HepG2 (cell line): ENCODE data around the gene FRMD8. TPM values are rescaled to one million over a fixed set of nuclear protein-coding genes. Genes with fewer than 3 reads are reported as not detected.

ENCODE experiments used
- ASH2L ChIP-seq: fragments of 300-600, 200-600 bp; sonication (generic); IDR thresholded peaks from 2 replicates; pipeline ENCODE4 v1.7.0; 2017; ENCODE audit warnings: low read depth, mild to moderate bottlenecking, moderate library complexity, mixed read lengths, low read length; ENCODE audit not compliant: insufficient read length
- CBX2 ChIP-seq, 2 experiments: fragments of 200-600 bp in 1 of 2; sonication (generic); formaldehyde crosslinking in 1 of 2; IDR thresholded peaks; 2 replicates each; pipeline versions ENCODE4 v1.7.0 to v1.8.1; 2018 to 2022; ENCODE audit warnings: low read depth in 2 of 2, low read length in 1 of 2, mild to moderate bottlenecking in 1 of 2, missing genetic modification reagents in 1 of 2
- CENPX ChIP-seq: sonication (generic); formaldehyde crosslinking; IDR thresholded peaks from 2 replicates; pipeline ENCODE4 v1.9.0; 2021; ENCODE audit warnings: mild to moderate bottlenecking, missing genetic modification reagents, moderate library complexity
- CSRNP1 ChIP-seq: sonication (generic); formaldehyde crosslinking; IDR thresholded peaks from 2 replicates; pipeline ENCODE4 v1.8.1; 2023; ENCODE audit warnings: mild to moderate bottlenecking, missing genetic modification reagents
- FOXO1 ChIP-seq: sonication (generic); formaldehyde crosslinking; IDR thresholded peaks from 2 replicates; pipeline ENCODE4 v1.4.0; 2020; ENCODE audit warnings: missing genetic modification reagents
- KLF11 ChIP-seq: IDR thresholded peaks from 2 replicates; pipeline ENCODE4 v1.6.1; 2016; ENCODE audit warnings: missing compliant biosample characterization
- MEIS2 ChIP-seq: sonication (generic); formaldehyde crosslinking; IDR thresholded peaks from 2 replicates; pipeline ENCODE4 v1.9.0; 2021; ENCODE audit warnings: mild to moderate bottlenecking, missing genetic modification reagents
- MNT ChIP-seq: fragments of 450-650 bp; IDR thresholded peaks from 2 replicates; pipeline ENCODE4 v1.6.1; 2016
- PBX3 ChIP-seq: sonication (generic); formaldehyde crosslinking; IDR thresholded peaks from 2 replicates; pipeline ENCODE4 v1.8.1; 2023; ENCODE audit warnings: missing genetic modification reagents, inconsistent platforms, borderline replicate concordance
- PCBP1 ChIP-seq: fragments of 200-400 bp; formaldehyde crosslinking; IDR thresholded peaks from 2 replicates; pipeline ENCODE4 v1.6.1; 2017; ENCODE audit warnings: mild to moderate bottlenecking, low read depth, low read length, borderline replicate concordance
- SOX13 ChIP-seq, 3 experiments: fragments of 450-650 bp in 1 of 3; sonication (generic) in 1 of 3; formaldehyde crosslinking in 1 of 3; IDR thresholded peaks in 2 of 3; conservative IDR thresholded peaks in 1 of 3; 2 replicates each; pipeline versions ENCODE4 v1.5.0 to v1.6.1; 2016 to 2020; ENCODE audit warnings: antibody characterized with exemption in 1 of 3, mild to moderate bottlenecking in 1 of 3, missing compliant biosample characterization in 1 of 3, missing genetic modification reagents in 1 of 3, moderate library complexity in 1 of 3
- SP2 ChIP-seq: sonication (generic); formaldehyde crosslinking; IDR thresholded peaks from 2 replicates; pipeline ENCODE4 v1.5.1; 2020; ENCODE audit warnings: mild to moderate bottlenecking, missing genetic modification reagents
- SP4 ChIP-seq: sonication (generic); formaldehyde crosslinking; IDR thresholded peaks from 2 replicates; pipeline ENCODE4 v1.8.1; 2023; ENCODE audit warnings: mild to moderate bottlenecking, missing genetic modification reagents
- THRA ChIP-seq: sonication (generic); formaldehyde crosslinking; IDR thresholded peaks from 2 replicates; pipeline ENCODE4 v1.4.0; 2020; ENCODE audit warnings: missing genetic modification reagents, borderline replicate concordance
- ZIK1 ChIP-seq: sonication (generic); formaldehyde crosslinking; IDR thresholded peaks from 2 replicates; pipeline ENCODE4 v1.5.0; 2020; ENCODE audit warnings: mild to moderate bottlenecking, low read depth, missing genetic modification reagents, borderline replicate concordance
- ZNF24 ChIP-seq: fragments of 450-650 bp; IDR thresholded peaks from 2 replicates; pipeline ENCODE4 v1.6.1; 2017; ENCODE audit warnings: antibody characterized with exemption, mild to moderate bottlenecking
- ZNF362 ChIP-seq: sonication (generic); formaldehyde crosslinking; IDR thresholded peaks from 2 replicates; pipeline ENCODE4 v1.4.0; 2020; ENCODE audit warnings: missing genetic modification reagents, mild to moderate bottlenecking, borderline replicate concordance
- ZNF549 ChIP-seq: sonication (generic); formaldehyde crosslinking; IDR thresholded peaks from 2 replicates; pipeline ENCODE4 v1.5.0; 2020; ENCODE audit warnings: missing genetic modification reagents
- ZNF570 ChIP-seq: sonication (generic); formaldehyde crosslinking; IDR thresholded peaks from 2 replicates; pipeline ENCODE4 v1.4.0; 2020; ENCODE audit warnings: mild to moderate bottlenecking, missing genetic modification reagents, borderline replicate concordance
- polyA plus RNA-seq, 8 experiments: library from polyadenylated mRNA; depleted of rRNA in 3 of 8; stranded (reverse) in 7 of 8; unstranded in 1 of 8; fragments of >200 nt; fragmentation: Illumina TruSeq in 4 of 8; extraction: Trizol in 4 of 8; gene quantifications; 2 replicates each; pipeline versions ENCODE4 v1.2.1 to v1.2.3, GENCODE V29; 2011 to 2016; ENCODE audit warnings: low read depth in 4 of 8, missing spikeins in 1 of 8, mixed read lengths in 1 of 8; ENCODE audit not compliant: insufficient read depth in 1 of 8
- total RNA-seq, 5 experiments: library from RNA; depleted of rRNA; stranded (reverse); fragments of >200 nt; fragmentation: Illumina TruSeq; extraction: Trizol; gene quantifications; 2 replicates each; pipeline ENCODE4 v1.2.3, GENCODE V29; 2016; ENCODE audit warnings: low read depth in 1 of 5

Gene FRMD8
- total and polyA plus RNA-seq, 2 of the 13 experiments (the other 11 are each of a cell fraction or from before 2014, with no cell fraction given): 5.8 to 20.6 TPM

GRCh38 chr11:65416841-65417701, 30.6 kb downstream of the FRMD8 start (continued):
- 0 out of 2 replicates have a peak, but pooled peaks have one; percentile 18 for TF ChIP-seq ZNF362 (CRISPR knock-in tag)
- no peak for TF ChIP-seq SP2
- TF ChIP-seq MEIS2 (CRISPR knock-in tag): no peak
- no peak for TF ChIP-seq ZNF549 (CRISPR knock-in tag)
- no peak for TF ChIP-seq CENPX (CRISPR knock-in tag)
- TF ChIP-seq ZNF24: no peak
- TF ChIP-seq ZNF570 (CRISPR knock-in tag): no peak
- TF ChIP-seq THRA (CRISPR knock-in tag): peak; percentile 15; the same call in 1 of the 2 replicates
- TF ChIP-seq SOX13 (IDR thresholded peaks at IDR 0.05): no peak
- TF ChIP-seq SOX13 (CRISPR knock-in tag; conservative IDR thresholded peaks at IDR 0.05 in 1 of 2, IDR thresholded peaks at IDR 0.05 in 1 of 2): peak in 1 of 2 experiments; percentile 49; a peak in 2 of 4 replicates
- TF ChIP-seq PCBP1: 0 out of 2 replicates have a peak, but pooled peaks have one; percentile 30
- peak; percentile 5 for TF ChIP-seq ASH2L
- TF ChIP-seq MNT: no peak
- no peak for TF ChIP-seq PBX3
- 0 out of 2 replicates have a peak, but pooled peaks have one; percentile 43 for TF ChIP-seq CSRNP1
- TF ChIP-seq CBX2 (IDR thresholded peaks at IDR 0.05; ENCODE audit: low read depth, low read length): no peak
- no peak for TF ChIP-seq CBX2 (CRISPR knock-in tag; IDR thresholded peaks at IDR 0.05; ENCODE audit: low read depth)
- no peak for TF ChIP-seq KLF11 (CRISPR knock-in tag)
- no peak for TF ChIP-seq FOXO1
- 0 out of 2 replicates have a peak, but pooled peaks have one; percentile 35 for TF ChIP-seq ZIK1 (CRISPR knock-in tag)
- no peak for TF ChIP-seq SP4 (CRISPR knock-in tag)
